Skeletal muscle tissue (tissue), 4 donors: ENCODE results near the gene OR52R1. TPM values are rescaled to one million over a fixed set of nuclear protein-coding genes. Genes with fewer than 3 reads are reported as not detected.
"Not testable (repeated sequence)": the region's sequence is repeated elsewhere in the genome, so short reads cannot be mapped to it uniquely, and the experiment has no call there.

Experiments
- H3K27ac ChIP-seq: one replicate; pipeline ENCODE4 v1.7.0; 2013; ENCODE audit warnings: mild to moderate bottlenecking, low read depth, low read length, inconsistent platforms
- H3K27me3 ChIP-seq, 3 donors: one replicate each; pipeline ENCODE4 v1.7.0; 2013; ENCODE audit warnings: low read length in 3 of 3; ENCODE audit not compliant: control insufficient read depth in 3 of 3, insufficient read depth in 3 of 3
- H3K36me3 ChIP-seq, 3 donors: one replicate each; pipeline ENCODE4 v1.7.0; 2013; ENCODE audit warnings: low read length in 3 of 3; ENCODE audit not compliant: control insufficient read depth in 3 of 3, insufficient read depth in 3 of 3
- H3K4me1 ChIP-seq, 3 donors: one replicate each; pipeline ENCODE4 v1.7.0; 2013; ENCODE audit warnings: low read length in 3 of 3, mild to moderate bottlenecking in 3 of 3; ENCODE audit not compliant: control insufficient read depth in 3 of 3, insufficient read depth in 3 of 3
- H3K4me3 ChIP-seq, 3 donors: one replicate each; pipeline ENCODE4 v1.7.0; 2013; ENCODE audit warnings: low read length in 3 of 3
- H3K9ac ChIP-seq, 3 donors: one replicate each; pipeline ENCODE4 v1.7.0; 2013; ENCODE audit warnings: low read length in 3 of 3, mild to moderate bottlenecking in 3 of 3, moderate library complexity in 2 of 3, low read depth in 1 of 3
- H3K9me3 ChIP-seq, 3 donors: one replicate each; pipeline ENCODE4 v1.7.0; 2013; ENCODE audit warnings: low read length in 3 of 3; ENCODE audit not compliant: control insufficient read depth in 3 of 3
- total RNA-seq: library from RNA; depleted of rRNA; stranded (reverse); fragments of >200 nt; gene quantifications from one replicate; pipeline ENCODE4 v1.2.3, GENCODE V29; 2014
- donor health status: Osteomylitis.

OR52R1 gene
- total RNA-seq, 1 donor from 2014 or later = not detected

GRCh38 chr11:4808476-4808875 is 4.3 kb upstream of the OR52R1 start:
- Histone ChIP-seq H3K4me3 (no peak overlapping the region), H3K4me1 (no peaks in the 10 kb centered on the region), H3K36me3 (no peaks in the 10 kb centered on the region), H3K27ac (no peak overlapping the region), H3K9ac (no peak overlapping the region), H3K9me3 (no peaks in the 10 kb centered on the region), H3K27me3 (peaks cover 0 to 2% (median 0%) of the 10 kb centered on the region in 3 donors)

- not testable (repeated sequence) for H3K9me3 ChIP-seq, H3K9ac ChIP-seq, H3K27ac ChIP-seq, H3K4me1 ChIP-seq, H3K27me3 ChIP-seq, H3K36me3 ChIP-seq, H3K4me3 ChIP-seq
These were observed 2.9 kb downstream of the OR52R1 start for GRCh38 chr11:4801316-4801715.

- Histone ChIP-seq H3K27me3 (peaks cover 0 to 2% (median 0%) of the 10 kb centered on the region in 3 donors), H3K4me3 (no peak overlapping the region), H3K9me3 (no peaks in the 10 kb centered on the region), H3K9ac (no peak overlapping the region), H3K36me3 (no peaks in the 10 kb centered on the region), H3K4me1 (no peaks in the 10 kb centered on the region), H3K27ac (no peak overlapping the region)
These were observed 5.6 kb downstream of the OR52R1 start for GRCh38 chr11:4798427-4799183.

GRCh38 chr11:4797206-4797605 is 7.0 kb downstream of the OR52R1 start:
- no peaks in the 10 kb centered on the region for H3K4me1 ChIP-seq
- H3K9me3 ChIP-seq = no peaks in the 10 kb centered on the region
- no peak overlapping the region for H3K27ac ChIP-seq
- no peaks in the 10 kb centered on the region for H3K27me3 ChIP-seq
- no peak overlapping the region for H3K4me3 ChIP-seq
- no peak overlapping the region for H3K9ac ChIP-seq
- H3K36me3 ChIP-seq = no peaks in the 10 kb centered on the region

- Histone ChIP-seq H3K36me3 (no peaks in the 10 kb centered on the region), H3K9ac (no peak overlapping the region), H3K9me3 (no peaks in the 10 kb centered on the region), H3K4me3 (no peak overlapping the region), H3K27me3 (no peaks in the 10 kb centered on the region), H3K4me1 (no peaks in the 10 kb centered on the region), H3K27ac (no peak overlapping the region)
These were observed 21.7 kb downstream of the OR52R1 start for GRCh38 chr11:4782454-4782853.

GRCh38 chr11:4769838-4770237 is 34.3 kb downstream of the OR52R1 start, which contains the start of gene OR51F1:
Gene OR51F1 (minus strand): TSS chr11:4769938. CDS start chr11:4769938, 0 bp downstream.
- H3K4me3 ChIP-seq = no peak within 1 kb of the TSS
- no peak within 1 kb of the TSS for H3K27ac ChIP-seq

GRCh38 chr11:4768094-4768493 is 36.1 kb downstream of the OR52R1 start:
- Histone ChIP-seq H3K9ac (no peak overlapping the region), H3K4me1 (no peaks in the 10 kb centered on the region), H3K36me3 (no peaks in the 10 kb centered on the region), H3K27me3 (no peaks in the 10 kb centered on the region), H3K4me3 (no peak overlapping the region), H3K27ac (no peak overlapping the region), H3K9me3 (no peaks in the 10 kb centered on the region)

More at GRCh38 chr11:4769838-4770237, 34.3 kb downstream of the OR52R1 start, which contains the start of gene OR51F1:
- Histone ChIP-seq H3K9me3 (no peaks in the 10 kb centered on the region), H3K9ac (no peak within 1 kb of the TSS), H3K36me3 (no peaks in the 10 kb centered on the region), H3K27me3 (no peaks in the 10 kb centered on the region), H3K4me1 (no peaks in the 10 kb centered on the region)

- Histone ChIP-seq H3K9ac (no peak overlapping the region), H3K27me3 (no peaks in the 10 kb centered on the region), H3K9me3 (no peaks in the 10 kb centered on the region), H3K4me1 (no peaks in the 10 kb centered on the region), H3K36me3 (no peaks in the 10 kb centered on the region), H3K27ac (no peak overlapping the region), H3K4me3 (no peak overlapping the region)
These were observed 37.6 kb downstream of the OR52R1 start for GRCh38 chr11:4766420-4767043.

- Histone ChIP-seq H3K4me1 (no peaks in the 10 kb centered on the region), H3K27me3 (no peaks in the 10 kb centered on the region), H3K27ac (no peak overlapping the region), H3K9ac (no peak overlapping the region), H3K9me3 (no peaks in the 10 kb centered on the region), H3K4me3 (no peak overlapping the region), H3K36me3 (no peaks in the 10 kb centered on the region)
These were observed 41.1 kb downstream of the OR52R1 start for GRCh38 chr11:4763096-4763495.
